HG03066 (cell line): ENCODE measurements around the gene FCAR.
"Not testable (repeated sequence)": the region's sequence is repeated elsewhere in the genome, so short reads cannot be mapped to it uniquely, and the experiment has no call there.

Experiments
- ATAC-seq: cut with Tn5 transposase; IDR thresholded peaks from one replicate; pipeline ENCODE4 v1.9.1; 2021; ENCODE audit warnings: low read depth; ENCODE audit not compliant: unreplicated experiment

FCAR gene

DNA sequence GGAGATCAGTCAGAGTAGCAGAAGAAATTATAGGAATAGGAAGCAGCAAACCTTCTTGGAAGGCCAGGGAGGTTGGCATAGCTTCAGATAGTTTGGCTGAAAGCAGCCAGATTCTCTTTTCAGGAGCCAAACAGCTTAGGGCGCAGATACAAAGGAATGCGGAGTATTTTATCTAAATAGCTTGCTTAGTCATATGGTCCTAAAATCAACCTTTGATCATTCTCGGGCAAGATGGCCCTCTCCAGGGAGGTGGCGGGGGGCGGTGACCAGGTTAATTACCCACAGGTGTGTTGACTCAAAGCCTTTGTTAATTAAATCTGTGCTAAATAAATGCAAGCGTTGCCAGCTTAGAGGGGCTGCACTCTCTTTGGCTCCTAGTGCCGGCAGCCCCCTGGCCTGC, 19.4 kb downstream of the FCAR start:
- ATAC-seq: no peak

- not testable (repeated sequence) for ATAC-seq
Measured at GRCh38 chr19:54894106-54894505, 20.1 kb downstream of the FCAR start.

GRCh38 chr19:54896036-54896435, 22.0 kb downstream of the FCAR start:
- no peak for ATAC-seq

- ATAC-seq: not testable (repeated sequence)
Measured at GRCh38 chr19:54898685-54899084, 24.6 kb downstream of the FCAR start.

GRCh38 chr19:54899646-54900045, 25.6 kb downstream of the FCAR start:
- ATAC-seq: not testable (repeated sequence)

- not testable (repeated sequence) for ATAC-seq
Measured at GRCh38 chr19:54901153-54901552, 27.1 kb downstream of the FCAR start.

- ATAC-seq: no peak
Measured at GRCh38 chr19:54902061-54902460, 28.0 kb downstream of the FCAR start.

DNA sequence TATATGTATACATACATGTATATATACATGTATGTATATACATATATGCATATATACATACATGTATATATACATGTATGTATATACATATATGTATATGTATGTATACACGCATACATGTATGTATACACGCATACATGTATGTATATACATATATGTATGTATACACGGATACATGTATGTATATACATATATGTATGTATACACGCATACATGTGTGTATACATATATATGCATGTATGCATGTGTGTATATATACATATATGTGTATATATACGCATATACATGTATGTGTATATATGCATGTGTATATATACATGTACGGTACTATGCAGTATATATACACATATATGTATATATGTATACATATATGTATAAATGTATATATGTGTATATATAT, 29.3 kb downstream of the FCAR start:
- ATAC-seq: no peak

GRCh38 chr19:54904261-54904660, 30.2 kb downstream of the FCAR start:
- ATAC-seq: not testable (repeated sequence)

- no peak for ATAC-seq
Measured at GRCh38 chr19:54905421-54905802, 31.4 kb downstream of the FCAR start.

DNA sequence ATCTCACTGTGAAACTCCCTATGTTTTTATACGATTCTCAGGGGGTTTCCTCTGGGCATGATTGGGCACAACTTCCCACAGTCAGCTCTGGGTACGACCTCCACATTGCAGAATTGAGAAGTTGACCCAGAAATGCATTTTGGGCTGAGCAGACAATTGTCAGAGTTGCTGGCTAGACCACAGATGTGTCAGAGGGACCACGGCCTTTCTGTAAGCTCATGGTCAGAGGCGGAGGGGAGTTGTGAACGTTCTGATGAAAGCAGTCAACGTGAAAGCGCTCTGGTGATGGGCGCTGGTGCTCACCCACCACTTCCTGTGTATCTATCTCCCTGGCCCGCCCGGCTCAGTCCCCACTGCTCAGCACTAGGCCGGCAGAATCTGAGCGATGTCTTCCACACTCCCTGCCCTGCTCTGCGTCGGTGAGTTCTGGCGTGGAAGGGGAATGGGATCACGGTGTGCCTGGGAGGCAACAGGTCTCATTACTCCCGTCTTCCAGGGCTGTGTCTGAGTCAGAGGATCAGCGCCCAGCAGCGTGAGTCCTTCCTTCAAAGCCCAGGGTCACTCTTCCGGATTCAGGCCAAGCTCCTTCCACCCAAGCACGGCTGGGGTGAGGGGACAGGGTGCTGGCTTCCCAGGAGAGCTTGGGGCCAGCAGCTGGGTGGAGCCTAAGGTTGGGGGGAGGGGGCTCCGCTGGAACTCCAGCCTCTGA, 31.9 kb downstream of the FCAR start, which contains the start of gene NCR1:
TSS of gene NCR1 (plus strand) at position 346 of the 709 bp plus-strand sequence. CDS start at position 386, 40 bp downstream.
- ATAC-seq: no peak

GRCh38 chr19:54906819-54907218, 32.8 kb downstream of the FCAR start:
- no peak for ATAC-seq

DNA sequence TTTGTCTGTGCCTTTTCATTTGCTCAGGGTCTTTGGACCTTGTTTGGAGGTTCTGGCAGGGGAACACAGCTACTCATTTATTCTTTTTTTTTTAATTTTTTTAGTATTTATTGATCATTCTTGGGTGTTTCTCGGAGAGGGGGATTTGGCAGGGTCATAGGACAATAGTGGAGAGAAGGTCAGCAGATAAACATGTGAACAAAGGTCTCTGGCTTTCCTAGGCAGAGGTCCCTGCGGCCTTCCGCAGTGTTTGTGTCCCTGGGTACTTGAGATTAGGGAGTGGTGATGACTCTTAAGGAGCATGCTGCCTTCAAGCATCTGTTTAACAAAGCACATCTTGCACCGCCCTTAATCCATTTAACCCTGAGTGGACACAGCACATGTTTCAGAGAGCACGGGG, 33.9 kb downstream of the FCAR start:
- ATAC-seq: not testable (repeated sequence)

DNA sequence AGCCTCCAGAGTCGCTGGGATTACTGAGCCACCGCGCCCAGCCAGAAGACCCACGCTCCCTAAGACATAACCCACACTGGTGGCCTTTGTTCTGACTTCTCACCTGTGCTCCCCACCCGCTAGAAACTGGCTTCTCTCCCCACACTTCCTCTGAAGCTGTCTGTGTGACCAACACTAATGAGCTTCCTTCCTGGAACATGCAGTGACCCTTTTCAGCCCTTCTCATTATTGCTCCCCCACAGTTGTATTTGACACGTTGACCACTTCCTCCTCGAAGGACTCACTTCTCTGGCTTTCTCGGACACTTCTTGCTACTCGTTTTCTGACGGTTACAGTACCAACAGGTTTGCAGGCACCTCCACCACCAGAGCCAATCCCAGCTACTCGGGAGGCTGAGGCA, 42.8 kb downstream of the FCAR start:
- ATAC-seq: no peak

DNA sequence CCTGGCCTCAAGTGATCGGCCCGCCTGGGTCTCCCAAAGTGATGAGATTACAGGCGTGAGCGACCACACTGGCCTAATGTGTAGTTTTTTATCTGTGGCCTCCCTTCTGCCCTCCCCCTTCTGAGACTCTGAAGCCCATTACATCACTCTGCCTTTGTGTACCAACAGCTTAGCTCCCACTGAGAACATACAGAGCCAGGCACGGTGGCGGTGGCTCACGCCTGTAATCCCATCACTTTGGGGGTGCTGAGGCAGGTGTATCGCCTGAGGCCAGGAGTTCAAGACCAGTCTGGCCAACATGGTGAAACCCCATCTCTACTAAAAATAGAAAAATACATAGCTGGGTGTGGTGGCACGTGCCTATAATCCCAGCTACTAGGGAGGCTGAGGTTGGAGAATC, 44.5 kb downstream of the FCAR start:
- ATAC-seq: no peak

GRCh38 chr19:54919646-54920563, 45.9 kb downstream of the FCAR start:
- not testable (repeated sequence) for ATAC-seq

DNA sequence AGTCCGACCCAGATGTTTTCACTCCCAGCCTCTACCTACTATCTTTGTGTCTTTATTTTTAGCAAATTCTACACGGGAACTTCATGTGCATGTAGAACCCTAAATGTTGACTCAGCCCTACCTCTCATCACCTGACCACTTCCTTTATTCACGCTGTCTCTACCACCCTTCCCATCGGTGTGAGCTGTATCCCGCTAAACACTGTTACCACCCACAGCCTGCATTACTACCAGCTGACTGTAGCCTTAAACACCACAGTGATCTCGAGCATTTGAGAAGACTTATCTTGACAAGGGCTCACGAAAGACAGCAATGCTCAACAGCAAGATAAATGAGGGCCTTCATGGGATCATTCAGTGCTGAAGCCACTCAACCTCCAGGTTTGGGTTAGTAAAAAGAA, 47.0 kb downstream of the FCAR start:
- no peak for ATAC-seq

DNA sequence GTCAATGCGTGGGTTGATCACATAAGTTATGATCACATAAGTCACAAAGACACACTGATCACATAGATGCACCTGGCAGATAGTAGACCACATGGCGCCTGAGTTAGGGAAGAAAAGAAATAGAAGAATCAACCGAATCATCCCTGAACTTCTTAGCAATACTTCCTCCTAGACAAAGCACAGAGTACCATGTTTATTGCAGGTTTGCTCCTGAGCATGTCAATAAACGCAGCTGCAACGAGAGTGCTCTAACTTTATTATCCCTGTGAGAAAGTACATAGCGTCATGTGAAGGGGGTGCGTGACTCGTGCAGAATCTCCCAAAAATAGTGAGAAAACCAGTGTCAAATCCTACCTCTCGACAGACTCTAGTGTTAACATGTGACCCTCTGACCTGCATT, 49.2 kb downstream of the FCAR start:
- no peak for ATAC-seq

DNA sequence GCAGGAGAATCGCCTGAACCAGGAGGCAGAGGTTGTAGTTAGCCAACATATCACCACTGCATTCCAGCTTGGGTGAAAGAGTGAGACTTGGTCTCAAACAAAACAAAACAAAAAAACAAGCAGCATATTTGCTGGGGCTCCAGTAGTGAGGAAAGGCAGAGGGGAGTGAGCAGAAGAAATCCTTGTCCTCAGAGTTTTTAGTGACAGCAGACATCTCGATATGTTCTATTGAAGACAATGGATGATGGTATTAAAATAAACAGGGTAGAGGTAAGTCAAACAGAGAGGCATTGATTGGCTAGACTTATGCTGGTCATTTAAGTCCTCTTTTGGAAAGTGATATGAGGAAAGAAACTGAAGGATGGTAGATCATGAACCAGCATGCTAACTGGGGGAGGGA, 54.3 kb downstream of the FCAR start:
- ATAC-seq: no peak

GRCh38 chr19:54937926-54938325, 63.9 kb downstream of the FCAR start:
- ATAC-seq: no peak

- ATAC-seq: no peak
Measured at GRCh38 chr19:54938906-54939305, 64.9 kb downstream of the FCAR start.

- ATAC-seq: not testable (repeated sequence)
Measured at GRCh38 chr19:54939538-54939937, 65.5 kb downstream of the FCAR start.
